Activated B cell treated with CpG ODN at 0.5 μM for 24 hours (primary cell): ENCODE measurements around the gene PRUNE2. TPM values are rescaled to one million over a fixed set of nuclear protein-coding genes. Genes with fewer than 3 reads are reported as not detected.

Experiments used
- ATAC-seq: fragments of 200-7000 bp; cut with Tn5 transposase; one replicate; pipeline ENCODE4 v1.10.0; 2021; ENCODE audit warnings: low read depth, mild to moderate bottlenecking, moderate library complexity
- CTCF ChIA-PET: fragments of 350-600 bp; sonication (Branson Sonifier 250); formaldehyde crosslinking; loops from one replicate; lab custom pipeline; 2021; ENCODE audit warnings: antibody characterized with exemption; lab: Charles Lee
- POLR2A ChIA-PET: fragments of 350-600 bp; sonication (Branson Sonifier 250); formaldehyde crosslinking; loops from one replicate; lab custom pipeline; 2021; ENCODE audit warnings: antibody characterized with exemption; lab: Charles Lee
- DNase-seq: peaks from one replicate; pipeline ENCODE4 v3.0.0; 2022
- H3K27ac Mint-ChIP-seq: one replicate; pipeline ENCODE4 v1.8.0; 2020; ENCODE audit warnings: mixed read lengths
- H3K27me3 Mint-ChIP-seq: one replicate; pipeline ENCODE4 v1.8.0; 2021; ENCODE audit warnings: mixed read lengths
- H3K36me3 Mint-ChIP-seq: one replicate; pipeline ENCODE4 v1.8.0; 2021; ENCODE audit warnings: low read depth, mixed read lengths
- H3K4me1 Mint-ChIP-seq: one replicate; pipeline ENCODE4 v1.8.0; 2021; ENCODE audit warnings: mixed read lengths
- H3K4me3 Mint-ChIP-seq: one replicate; pipeline ENCODE4 v1.8.0; 2020; ENCODE audit warnings: mild to moderate bottlenecking, mixed read lengths
- H3K9me3 Mint-ChIP-seq: one replicate; pipeline ENCODE4 v1.8.0; 2020; ENCODE audit warnings: mixed read lengths
- intact Hi-C: fragments of 100-400 bp; cut with micrococcal nuclease; formaldehyde crosslinking; loops from one replicate; pipeline ENCODE4 v1.15.1; 2024
- total RNA-seq: library from RNA; stranded (reverse); gene quantifications from 2 replicates; pipeline ENCODE4 v1.2.3, GENCODE V29; 2022
- TF ChIP-seq, protein P1 (sequence below): fragments of 200-600 bp; IDR thresholded peaks from one replicate; pipeline ENCODE4 v1.8.0; 2022; ENCODE audit warnings: antibody characterized with exemption, mild to moderate bottlenecking

Gene PRUNE2
- total RNA-seq, 1 donor from 2014 or later: not detected

DNA sequence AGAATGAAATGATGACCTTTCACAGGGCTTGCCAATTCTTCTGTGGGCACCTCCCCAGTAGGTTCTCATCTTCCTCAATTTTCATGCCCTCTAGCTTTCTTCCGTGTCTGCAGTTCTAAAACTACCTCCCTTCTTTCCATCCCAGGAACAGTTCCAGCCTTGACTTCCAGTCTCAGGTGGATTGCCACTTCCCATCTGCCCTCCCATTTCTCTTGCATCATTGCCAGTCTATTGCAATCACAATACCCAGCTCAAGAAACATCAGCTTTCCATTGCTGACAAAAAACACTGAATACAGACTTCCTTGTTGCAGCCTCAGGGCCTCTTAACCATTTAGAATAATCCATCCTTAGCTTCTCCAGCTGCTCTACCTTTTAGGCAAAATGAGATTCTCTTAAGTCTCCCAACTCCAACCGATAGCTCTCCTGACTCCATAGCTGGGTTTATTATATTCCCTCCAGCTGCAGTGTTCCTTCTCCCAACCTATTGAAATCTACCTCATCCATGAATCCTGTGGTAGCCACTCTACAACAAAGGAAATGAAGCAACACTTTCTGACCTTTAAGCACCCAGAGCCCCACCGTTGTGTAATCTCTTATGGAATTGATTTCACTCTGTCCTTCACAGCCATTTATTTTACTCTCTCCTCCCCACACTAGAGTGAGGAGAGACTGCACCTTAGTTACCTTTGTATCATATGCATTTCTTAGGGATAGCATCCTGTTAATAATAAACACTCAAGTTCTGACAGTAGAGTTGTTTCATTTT is 217.3 kb downstream of the PRUNE2 start:
- no peak overlapping the region for H3K27ac Mint-ChIP-seq
- POLR2A ChIA-PET: no interaction called here

DNA sequence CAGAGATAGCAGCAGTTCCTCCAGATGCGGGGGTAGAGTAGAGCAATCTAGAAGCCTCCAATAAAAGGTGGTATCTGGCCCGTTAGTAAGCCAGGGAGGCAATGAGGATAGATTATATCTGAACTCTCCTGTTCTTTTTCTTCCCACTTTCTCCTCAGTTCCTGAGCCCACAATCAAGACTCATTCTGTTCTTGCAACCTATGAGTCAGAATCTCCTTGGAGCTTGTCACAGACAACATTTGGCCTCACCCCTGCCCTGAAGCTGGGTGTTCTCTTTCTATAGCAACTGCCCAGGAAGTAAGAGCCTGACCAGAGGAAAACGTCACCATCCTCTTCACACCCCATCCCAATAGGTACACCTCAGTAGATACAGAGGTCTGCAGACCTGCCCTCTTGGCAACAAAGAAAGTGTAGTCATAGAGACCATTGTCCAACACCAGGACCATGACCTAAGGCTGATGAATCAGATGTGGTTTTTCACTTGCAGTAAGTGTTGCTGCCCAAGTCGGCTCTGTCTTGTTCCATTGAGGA is 218.0 kb downstream of the PRUNE2 start:
- Mint-ChIP-seq H3K27ac (no peak overlapping the region), H3K4me3 (no peak overlapping the region), H3K27me3 (peaks cover 25% of the 10 kb centered on the region), H3K4me1 (peaks cover 6% of the 10 kb centered on the region), H3K36me3 (no peaks in the 10 kb centered on the region), H3K9me3 (no peaks in the 10 kb centered on the region)
- POLR2A ChIA-PET: no interaction called here
- intact Hi-C loops: no loop called here
- TF ChIP-seq, protein P1, sequence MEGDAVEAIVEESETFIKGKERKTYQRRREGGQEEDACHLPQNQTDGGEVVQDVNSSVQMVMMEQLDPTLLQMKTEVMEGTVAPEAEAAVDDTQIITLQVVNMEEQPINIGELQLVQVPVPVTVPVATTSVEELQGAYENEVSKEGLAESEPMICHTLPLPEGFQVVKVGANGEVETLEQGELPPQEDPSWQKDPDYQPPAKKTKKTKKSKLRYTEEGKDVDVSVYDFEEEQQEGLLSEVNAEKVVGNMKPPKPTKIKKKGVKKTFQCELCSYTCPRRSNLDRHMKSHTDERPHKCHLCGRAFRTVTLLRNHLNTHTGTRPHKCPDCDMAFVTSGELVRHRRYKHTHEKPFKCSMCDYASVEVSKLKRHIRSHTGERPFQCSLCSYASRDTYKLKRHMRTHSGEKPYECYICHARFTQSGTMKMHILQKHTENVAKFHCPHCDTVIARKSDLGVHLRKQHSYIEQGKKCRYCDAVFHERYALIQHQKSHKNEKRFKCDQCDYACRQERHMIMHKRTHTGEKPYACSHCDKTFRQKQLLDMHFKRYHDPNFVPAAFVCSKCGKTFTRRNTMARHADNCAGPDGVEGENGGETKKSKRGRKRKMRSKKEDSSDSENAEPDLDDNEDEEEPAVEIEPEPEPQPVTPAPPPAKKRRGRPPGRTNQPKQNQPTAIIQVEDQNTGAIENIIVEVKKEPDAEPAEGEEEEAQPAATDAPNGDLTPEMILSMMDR: no peak
- DNase-seq: no peak
- CTCF ChIA-PET: no interaction called here
- no peak for ATAC-seq

More for the DNA sequence above, 217.3 kb downstream of the PRUNE2 start:
- no peak for DNase-seq
- intact Hi-C loops: no loop called here
- peaks cover 6% of the 10 kb centered on the region for H3K4me1 Mint-ChIP-seq
- CTCF ChIA-PET: no interaction called here
- no peaks in the 10 kb centered on the region for H3K36me3 Mint-ChIP-seq
- peaks cover 26% of the 10 kb centered on the region for H3K27me3 Mint-ChIP-seq
- no peak for ATAC-seq
- TF ChIP-seq, protein P1: no peak
- no peaks in the 10 kb centered on the region for H3K9me3 Mint-ChIP-seq
- no peak overlapping the region for H3K4me3 Mint-ChIP-seq

DNA sequence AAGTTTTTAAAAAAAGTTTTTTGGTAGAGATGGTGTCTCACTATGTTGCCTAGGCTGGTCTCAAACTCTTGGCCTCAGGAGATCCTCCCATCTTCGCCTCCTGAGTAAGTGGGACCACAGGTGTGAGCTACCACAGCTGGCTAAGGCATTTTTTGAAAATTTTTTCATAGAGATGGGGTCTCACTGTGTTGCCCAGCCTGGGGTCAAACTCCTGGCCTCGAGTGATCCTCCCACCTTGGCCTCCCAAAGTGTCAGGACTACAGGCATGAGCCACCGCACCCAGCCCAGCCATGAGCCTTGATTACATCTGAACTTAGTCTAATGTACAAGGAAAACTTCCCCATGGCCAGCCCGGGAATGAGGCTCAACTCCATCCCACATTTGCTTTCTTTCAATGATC is 219.2 kb downstream of the PRUNE2 start:
- POLR2A ChIA-PET: no interaction called here
- H3K4me1 Mint-ChIP-seq: peaks cover 2% of the 10 kb centered on the region
- no peak overlapping the region for H3K27ac Mint-ChIP-seq
- H3K36me3 Mint-ChIP-seq: no peaks in the 10 kb centered on the region
- no peaks in the 10 kb centered on the region for H3K9me3 Mint-ChIP-seq
- H3K4me3 Mint-ChIP-seq: no peak overlapping the region
- TF ChIP-seq, protein P1: no peak
- intact Hi-C loops: no loop called here
- DNase-seq (no peak), ATAC-seq (no peak)
- peaks cover 17% of the 10 kb centered on the region for H3K27me3 Mint-ChIP-seq
- CTCF ChIA-PET: no interaction called here

DNA sequence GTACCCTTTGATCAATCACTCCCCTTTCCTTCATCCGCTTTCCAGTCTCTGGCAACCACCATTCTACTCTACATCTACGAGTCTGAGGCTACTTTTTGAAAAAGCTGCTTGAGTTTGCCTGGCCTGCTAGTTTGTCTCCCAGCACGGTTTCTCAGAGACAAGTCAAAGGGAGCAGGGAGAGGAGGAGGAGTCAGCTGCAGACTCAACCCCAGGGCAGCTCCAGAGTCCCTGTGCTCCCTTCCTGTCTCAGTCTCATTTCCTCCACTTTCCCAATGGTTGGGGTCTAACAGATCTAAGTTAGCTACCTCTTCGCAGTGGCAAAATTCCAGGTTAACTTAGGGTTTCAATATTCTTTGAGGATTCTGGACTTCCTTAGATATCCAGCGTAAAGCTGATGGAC is 221.7 kb downstream of the PRUNE2 start:
- ChIA-PET CTCF (no interaction called here), POLR2A (no interaction called here)
- ATAC-seq: no peak
- intact Hi-C loops: no loop called here
- DNase-seq: no peak
- H3K9me3 Mint-ChIP-seq: peaks cover 2% of the 10 kb centered on the region
- H3K27me3 Mint-ChIP-seq: peaks cover 5% of the 10 kb centered on the region
- no peak overlapping the region for H3K27ac Mint-ChIP-seq
- TF ChIP-seq, protein P1: no peak
- H3K4me3 Mint-ChIP-seq: no peak overlapping the region
- no peaks in the 10 kb centered on the region for H3K4me1 Mint-ChIP-seq
- no peaks in the 10 kb centered on the region for H3K36me3 Mint-ChIP-seq

DNA sequence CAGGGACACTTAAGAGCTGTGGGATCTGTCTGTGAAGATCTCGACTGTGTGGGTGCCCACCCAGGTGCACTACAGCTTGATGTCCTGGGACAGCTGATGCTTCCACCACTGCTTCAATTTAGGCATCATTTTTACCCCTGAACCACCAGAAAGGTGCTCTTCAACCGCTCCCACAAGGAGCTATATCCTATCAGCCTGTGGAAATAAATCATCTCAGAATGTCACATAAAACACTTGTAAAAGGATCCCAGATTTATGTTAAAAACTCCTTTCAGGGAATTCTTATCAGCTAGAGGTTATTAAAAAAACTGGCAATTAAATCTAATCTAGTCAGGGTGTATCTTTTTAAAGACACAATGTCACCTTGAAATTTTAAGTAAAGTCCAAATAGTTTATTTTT is 224.4 kb downstream of the PRUNE2 start:
- no peak for DNase-seq
- Mint-ChIP-seq H3K36me3 (no peaks in the 10 kb centered on the region), H3K4me3 (no peak overlapping the region), H3K4me1 (no peaks in the 10 kb centered on the region), H3K27me3 (no peaks in the 10 kb centered on the region), H3K9me3 (peaks cover 2% of the 10 kb centered on the region), H3K27ac (no peak overlapping the region)
- ChIA-PET CTCF (no interaction called here), POLR2A (no interaction called here)
- TF ChIP-seq, protein P1: no peak
- no peak for ATAC-seq
- intact Hi-C loops: no loop called here
